Measurements from ENCODE around the gene ATXN7.

ATXN7 gene, protein sequence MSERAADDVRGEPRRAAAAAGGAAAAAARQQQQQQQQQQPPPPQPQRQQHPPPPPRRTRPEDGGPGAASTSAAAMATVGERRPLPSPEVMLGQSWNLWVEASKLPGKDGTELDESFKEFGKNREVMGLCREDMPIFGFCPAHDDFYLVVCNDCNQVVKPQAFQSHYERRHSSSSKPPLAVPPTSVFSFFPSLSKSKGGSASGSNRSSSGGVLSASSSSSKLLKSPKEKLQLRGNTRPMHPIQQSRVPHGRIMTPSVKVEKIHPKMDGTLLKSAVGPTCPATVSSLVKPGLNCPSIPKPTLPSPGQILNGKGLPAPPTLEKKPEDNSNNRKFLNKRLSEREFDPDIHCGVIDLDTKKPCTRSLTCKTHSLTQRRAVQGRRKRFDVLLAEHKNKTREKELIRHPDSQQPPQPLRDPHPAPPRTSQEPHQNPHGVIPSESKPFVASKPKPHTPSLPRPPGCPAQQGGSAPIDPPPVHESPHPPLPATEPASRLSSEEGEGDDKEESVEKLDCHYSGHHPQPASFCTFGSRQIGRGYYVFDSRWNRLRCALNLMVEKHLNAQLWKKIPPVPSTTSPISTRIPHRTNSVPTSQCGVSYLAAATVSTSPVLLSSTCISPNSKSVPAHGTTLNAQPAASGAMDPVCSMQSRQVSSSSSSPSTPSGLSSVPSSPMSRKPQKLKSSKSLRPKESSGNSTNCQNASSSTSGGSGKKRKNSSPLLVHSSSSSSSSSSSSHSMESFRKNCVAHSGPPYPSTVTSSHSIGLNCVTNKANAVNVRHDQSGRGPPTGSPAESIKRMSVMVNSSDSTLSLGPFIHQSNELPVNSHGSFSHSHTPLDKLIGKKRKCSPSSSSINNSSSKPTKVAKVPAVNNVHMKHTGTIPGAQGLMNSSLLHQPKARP

DNA sequence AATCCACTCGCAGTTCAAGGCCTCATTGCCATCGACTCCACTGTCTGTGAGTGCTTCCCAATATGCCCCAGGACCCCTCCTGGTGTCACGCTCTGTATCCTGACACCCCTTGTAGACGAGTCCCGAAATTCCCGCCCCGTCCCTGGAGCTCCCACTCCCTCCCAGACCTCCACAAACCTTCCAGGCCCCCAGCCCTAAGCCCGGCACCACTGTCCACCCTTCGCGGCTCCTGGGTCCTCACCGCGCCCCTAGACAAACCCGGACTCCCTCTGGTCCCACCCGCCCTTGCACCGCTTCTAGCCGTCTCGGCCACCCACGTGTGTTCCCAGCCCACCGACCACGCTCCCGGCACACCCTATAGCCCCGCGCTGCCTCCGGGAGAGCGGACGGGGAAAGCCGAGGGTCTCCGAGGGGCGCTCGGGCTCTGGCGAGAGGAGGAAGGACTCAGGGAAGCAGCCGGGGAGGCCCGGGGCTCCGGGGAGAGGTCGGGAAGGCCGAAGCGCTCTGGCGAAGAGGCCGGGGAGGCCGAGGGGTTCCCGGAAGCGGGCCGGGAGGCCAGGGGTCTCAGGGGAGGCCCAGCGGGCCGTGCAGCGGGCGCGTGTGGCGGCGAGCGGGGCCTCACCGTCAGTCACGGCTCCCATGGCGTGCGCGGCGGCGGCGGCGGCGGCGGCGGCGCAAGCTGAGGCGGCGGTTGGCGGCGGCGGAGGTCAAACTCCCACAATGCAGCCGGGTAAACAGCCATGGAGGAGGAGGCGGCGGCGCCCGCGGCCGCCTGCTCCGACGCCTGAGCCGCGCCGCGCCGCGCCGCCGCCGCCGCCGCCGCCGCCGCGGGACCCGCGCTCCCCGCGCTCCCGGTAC lies at the start of gene ATXN7, which contains the start of gene THOC7:
TSS of gene ATXN7 (plus strand) at position 718 of the 858 bp plus-strand sequence. CDS start 48,732 bp downstream, outside the sequence.
TSS of gene THOC7 (minus strand) at position 656 of the 858 bp plus-strand sequence. CDS start at position 641, 15 bp downstream.
- DNase-seq, result no peak

DNA sequence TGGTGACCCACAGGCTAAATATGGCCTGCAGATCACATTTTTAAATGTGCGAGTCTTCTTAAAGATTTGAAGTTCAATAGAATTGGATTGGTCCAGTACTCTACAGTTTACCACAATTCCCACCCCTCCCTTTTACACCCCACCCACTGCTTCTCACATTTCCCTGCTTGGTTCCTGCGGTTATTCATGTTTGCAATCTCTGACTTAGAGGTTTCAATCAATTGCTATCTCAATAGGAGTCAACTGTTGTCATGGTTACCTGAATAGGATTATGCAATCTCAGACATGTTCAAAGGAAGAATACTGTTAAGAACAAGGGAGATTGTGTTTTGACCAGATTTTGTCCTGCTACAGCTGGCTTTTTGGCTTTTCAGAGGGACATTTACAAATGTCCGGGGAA lies 49.4 kb upstream of the ATXN7 start:
- DNase-seq, result no peak

DNA sequence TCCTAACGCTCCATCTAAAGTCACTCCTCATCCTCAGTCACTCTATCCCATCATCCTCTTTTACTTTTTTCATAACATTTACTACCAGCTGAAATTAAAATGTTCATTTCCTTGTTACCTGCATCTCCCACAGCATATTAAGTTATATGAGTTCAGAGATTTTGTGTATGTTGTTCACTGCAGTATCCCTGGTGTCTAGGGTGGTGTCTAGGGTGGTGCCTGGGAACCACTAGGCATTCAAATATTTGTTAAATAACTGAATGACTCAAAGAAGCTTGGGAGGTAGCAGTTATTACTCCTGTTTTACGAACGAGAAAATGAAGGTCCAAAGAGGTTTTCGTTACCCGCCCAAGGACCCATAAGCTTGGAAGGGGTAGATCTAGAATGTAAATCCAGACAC lies 46.4 kb upstream of the ATXN7 start:
- DNase-seq, result no peak

DNA sequence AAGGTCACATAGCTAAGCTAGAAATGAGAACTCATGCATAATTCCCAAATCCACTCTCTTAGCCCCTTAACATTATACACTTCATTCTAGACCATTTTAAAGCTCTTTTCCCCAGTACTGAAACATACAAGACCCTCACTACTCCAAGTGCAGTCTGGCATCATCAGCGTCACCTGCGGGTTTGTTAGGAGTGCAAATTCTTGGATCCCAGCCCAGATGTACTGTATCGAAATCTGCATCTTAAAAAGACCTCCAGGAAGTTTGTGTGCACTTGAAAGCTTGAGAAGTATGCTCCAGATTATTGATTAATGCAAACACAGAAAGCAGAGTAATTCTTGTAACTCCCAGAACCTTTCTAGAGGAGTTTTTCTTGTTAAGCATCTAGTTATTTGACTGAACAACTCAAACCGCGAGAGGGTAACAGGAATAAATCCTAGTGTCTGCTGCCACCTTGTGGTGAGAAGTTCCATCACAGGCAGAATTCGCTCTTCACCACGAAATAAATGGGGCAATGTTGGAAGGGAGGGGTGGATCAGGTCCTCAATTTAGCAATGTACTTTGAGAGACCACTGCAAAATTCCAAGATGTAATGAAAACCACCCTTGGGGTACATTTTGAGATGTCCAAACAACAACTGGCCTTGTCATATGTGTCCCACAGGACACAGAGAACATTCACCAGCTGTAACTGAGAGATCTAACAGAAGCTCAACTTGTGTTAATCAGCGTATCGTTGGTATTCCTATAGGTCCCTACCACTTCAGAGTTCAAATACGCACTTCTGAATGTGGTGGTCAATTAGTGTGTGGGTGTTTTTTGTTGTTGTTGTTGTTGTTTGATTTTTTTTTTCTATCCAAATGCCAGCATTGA lies 45.2 kb upstream of the ATXN7 start:
- peak; percentile 26 for DNase-seq

DNA sequence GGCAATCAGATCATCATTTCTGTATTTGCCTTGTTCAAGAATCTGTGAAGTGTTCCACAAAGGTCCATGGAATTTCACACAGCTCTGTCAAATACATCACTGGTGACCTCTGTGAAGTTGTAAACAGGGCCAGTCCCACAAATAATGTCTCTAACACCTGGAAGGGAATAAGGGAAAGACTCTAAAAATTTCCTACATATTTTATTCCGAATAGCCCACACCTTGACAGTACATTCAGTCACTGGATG lies 44.6 kb upstream of the ATXN7 start, which contains the start of gene C3orf49:
TSS of gene C3orf49 (plus strand) at position 149 of the 248 bp plus-strand sequence. CDS start 173 bp downstream, outside the sequence.
- no peak for DNase-seq

DNA sequence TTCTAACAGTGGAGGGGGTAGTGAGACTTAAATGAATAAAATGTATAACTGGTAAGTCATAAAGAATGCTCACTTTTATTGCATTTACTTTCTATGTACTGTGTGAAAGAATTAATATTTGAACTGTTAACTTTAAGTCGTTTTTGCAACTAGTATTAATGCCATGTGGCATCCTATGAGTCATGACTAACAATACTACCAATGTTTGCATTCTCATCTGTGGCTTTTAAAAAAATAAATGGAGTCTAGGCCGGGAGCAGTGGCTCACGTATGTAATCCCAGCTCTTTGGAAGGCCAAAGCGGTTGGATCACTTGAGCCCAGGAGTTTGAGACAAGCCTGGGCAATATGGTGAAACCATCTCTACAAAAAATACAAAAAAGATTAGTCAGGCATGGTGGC lies 39.4 kb upstream of the ATXN7 start:
- no peak for DNase-seq

DNA sequence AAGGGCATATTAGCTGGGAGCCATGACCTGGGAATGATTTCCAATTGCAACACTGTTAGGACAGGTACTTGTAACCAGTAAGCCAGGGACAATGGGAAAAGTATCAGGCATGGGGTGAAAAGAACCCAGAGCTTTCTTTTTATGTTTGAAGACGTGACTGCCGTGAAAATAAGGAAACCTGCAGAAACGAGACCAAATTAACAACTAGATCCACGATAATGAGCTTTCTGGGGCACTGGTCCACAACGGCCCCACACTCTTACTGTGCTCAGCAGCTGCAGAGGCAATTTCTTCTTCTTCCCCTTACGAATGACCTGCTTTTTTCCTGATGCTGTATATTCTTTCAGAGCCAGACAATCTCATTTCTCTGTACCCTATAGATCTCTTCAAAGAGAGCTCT lies 33.1 kb upstream of the ATXN7 start:
- DNase-seq, result no peak

DNA sequence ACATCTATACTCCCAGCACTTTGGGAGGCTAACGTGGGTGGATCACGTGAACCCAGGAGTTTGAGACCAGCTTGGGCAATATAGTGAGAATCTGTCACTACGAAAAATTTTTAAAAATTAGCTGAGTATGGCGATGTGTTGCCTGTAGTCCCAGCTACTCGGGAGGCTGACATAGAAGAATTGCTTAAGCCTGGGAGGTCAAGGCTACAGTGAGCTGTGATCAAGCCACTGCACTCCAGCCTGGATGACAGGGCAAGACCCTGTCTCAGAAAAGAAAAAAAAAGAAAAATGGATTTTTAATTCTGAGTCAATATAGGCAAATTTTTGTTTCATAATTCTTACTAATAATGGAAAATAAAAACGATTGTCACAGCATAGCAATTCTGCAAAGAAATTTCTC lies 31.3 kb upstream of the ATXN7 start:
- no peak for DNase-seq

DNA sequence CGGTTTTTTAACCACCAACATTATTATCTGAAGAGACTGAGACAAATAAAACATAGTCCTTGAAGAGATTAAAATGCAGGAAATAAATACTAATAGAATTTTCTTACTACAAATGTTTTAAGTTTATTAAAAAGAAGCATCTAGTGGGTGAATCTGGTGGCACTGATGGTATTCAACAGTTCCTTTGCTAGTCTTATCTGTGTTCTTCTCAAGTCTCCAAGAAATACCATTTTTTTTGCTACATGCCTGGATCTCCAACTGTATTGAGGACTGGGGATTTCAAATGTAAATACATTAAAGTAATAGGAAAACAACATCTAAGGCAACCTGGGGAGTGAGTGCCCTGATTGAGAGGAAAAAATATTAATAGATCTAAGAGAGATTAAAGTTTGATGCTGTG lies 22.0 kb upstream of the ATXN7 start:
- DNase-seq, result no peak

DNA sequence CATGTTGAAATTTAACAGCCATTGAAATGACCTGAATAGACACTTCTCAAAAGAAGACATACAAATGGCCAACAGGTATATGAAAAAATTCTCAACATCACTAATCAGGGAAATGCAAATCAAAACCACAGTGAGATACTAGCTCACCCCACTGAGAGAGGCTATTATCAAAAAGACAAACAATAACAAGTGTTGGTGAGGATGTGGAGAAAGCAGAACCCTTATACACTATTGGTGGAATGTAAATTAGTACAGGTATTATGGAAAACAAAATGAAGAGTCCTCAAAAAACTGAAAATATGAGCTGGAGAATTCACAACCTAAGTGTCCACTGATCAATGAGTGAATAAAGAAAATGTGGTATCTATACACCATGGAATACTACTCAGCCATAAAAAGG lies 21.5 kb upstream of the ATXN7 start:
- no peak for DNase-seq

DNA sequence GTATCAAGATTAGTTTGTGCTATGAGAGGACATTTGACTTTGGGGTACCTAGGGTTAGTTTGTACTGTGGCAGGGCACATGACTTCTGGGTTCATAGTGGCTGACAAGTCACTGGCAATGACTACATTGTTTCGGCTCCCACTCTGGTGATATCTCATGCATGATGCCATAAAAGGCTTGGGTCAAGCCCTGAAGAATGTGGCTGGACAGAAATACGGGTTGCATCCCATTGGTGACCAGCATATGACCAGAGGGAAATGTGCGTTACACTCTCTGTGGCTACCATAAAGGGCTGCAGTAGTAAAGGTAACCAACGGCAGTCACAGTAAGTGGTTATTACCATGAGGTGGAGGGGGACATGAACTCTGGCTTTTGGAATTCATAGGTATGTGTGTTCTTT lies 18.5 kb upstream of the ATXN7 start:
- no peak for DNase-seq

DNA sequence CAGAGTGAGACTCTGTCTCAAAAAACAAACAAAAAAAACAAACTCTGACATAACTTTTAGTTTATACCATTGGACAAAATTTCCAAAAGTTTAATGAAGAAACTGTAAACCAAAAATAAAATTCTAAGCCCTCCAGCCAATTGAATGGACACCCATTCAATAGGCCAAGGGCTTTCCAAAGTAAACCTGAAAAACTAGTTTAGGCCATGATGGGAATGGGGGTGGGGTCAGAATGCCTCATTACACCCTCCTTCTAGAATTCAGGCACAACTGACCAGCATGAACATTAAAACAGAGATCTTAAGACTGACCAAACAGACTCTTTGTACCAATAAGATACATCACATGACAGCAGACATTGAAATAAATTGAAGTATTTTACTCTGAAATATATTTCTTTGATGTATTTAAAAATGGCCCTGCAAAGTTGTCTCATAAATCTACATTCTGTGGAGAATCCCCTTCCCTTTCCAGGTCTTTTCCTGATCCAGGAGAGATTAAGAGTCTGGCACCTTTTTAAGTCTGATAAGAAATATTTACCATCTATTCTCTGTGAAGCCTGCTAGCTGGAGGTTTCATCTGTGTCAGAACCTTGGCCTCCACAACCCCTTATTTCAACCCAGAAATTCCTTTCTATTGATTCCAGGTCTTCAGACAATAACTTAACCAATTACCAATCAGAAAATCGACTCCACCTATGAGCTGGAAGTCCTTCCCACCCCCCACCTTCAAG lies 15.8 kb upstream of the ATXN7 start:
- no peak for DNase-seq

DNA sequence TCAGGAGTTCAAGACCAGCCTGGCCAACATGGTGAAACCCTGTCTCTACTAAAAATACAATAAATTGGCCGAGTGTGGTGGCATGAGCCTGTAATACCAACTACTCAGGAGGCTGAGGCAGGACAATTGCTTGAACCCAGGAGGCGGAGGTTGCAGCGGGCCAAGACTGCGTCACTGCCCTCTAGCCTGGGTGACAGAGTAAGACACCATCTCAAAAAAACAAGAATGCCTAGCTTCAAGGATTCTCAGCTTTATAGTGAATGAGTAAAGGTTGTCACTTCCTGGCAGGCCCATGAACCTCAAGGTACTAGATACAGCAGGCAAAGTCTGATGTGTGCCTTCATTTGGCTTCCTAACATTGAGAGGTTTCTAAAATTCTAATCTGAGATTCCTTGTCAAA lies 14.5 kb upstream of the ATXN7 start:
- no peak for DNase-seq

DNA sequence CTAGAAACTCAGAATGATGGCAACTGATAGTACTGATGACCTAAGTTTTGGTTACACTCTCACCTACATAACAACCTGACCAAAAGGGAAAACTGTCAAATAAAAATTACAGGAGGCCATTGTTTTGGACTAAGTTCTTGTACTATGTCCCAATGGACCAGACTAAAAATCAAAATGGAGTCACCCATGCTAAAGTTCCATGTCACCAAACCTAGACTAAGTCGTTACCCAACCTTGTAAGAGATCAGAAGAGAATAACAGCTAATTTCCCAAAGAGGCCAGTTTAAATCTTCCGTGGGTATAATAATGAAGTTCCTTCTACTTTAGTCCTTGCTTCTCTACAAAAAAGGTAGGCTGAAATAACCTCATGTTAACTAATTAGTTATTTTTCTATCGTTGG lies 12.4 kb upstream of the ATXN7 start:
- no peak for DNase-seq

DNA sequence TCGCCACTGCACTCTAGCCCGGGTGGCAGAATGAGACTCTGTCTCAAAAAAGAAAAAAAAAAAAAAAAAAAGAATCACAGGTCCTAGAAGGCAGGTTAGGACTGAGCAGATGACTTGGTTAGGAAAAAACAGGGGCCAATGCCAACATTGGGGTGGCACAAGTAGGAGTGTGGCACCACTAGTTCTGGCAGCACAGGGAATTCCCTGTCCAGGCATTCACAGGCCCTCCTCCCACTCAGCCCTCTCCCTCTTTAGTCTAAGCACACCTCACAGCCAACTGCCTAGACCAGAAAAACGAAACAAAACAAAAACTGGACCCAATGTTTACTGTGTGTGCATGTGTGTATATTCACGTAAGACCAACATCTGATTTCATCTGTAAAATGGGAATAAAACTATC lies 10.6 kb upstream of the ATXN7 start:
- no peak for DNase-seq

DNA sequence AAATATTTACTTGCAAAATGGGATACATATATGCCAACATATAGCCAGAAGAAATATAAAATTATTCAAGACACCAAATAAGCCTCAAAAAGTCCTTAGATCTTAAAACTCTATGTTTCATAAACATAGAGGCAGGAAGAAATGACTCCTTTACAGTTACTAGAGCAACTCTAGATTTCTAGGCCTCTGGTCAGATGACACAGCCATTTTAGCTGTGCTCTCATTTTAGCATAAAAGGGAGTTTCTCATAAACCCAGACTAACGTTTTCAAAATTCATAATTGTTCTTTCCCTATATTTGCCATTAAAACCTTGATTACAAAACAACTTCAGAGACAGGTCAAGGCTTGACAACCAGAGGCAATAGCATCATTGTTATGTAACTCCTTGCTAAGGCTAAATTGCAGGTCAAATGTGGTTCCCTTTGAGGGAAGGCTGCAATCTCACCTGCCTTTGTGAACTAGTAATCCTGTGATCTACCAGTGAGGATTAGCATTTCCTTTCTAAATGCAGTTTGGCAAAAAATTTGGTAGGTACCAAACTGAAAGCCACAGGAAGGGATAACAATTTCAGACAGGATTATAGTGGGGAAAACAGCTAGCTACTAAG lies 8.2 kb upstream of the ATXN7 start:
- DNase-seq, result no peak

DNA sequence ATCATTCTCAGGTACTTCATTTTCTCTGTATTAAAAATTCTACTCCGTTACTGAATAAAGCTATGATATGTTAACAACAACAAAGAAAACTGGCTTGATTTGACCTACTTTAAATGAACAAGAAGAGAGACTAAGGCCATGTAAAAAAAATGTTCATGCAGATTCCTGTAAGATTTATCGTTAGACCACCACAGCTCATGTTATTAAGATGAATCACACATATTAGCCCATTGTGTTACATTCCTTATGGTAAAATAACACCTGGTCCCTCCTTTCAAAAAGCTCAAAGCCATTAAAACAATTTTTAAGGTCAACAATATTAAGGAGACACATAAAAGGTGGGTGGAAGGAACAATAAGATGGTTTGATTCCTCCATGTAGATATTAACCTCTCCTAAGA lies 6.4 kb upstream of the ATXN7 start:
- no peak for DNase-seq

DNA sequence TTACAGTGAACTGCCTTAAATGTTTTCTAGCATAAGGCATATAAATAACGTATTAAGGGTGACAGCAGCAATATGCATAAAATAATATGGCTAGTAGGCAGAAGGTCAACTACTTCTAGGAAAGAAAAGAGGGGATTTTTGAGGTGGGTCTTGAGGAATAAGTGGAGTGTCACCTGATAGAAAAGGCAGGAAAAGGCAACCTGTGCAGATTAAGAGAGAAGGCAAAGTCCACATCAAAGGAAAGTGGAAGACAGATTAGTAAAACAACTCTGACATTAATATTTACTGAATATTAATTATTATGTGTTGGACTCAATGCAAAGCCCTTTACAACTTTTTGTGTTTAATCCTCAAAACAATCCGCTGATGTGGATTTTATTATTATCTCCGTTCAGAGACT lies 2.9 kb upstream of the ATXN7 start:
- no peak for DNase-seq

DNA sequence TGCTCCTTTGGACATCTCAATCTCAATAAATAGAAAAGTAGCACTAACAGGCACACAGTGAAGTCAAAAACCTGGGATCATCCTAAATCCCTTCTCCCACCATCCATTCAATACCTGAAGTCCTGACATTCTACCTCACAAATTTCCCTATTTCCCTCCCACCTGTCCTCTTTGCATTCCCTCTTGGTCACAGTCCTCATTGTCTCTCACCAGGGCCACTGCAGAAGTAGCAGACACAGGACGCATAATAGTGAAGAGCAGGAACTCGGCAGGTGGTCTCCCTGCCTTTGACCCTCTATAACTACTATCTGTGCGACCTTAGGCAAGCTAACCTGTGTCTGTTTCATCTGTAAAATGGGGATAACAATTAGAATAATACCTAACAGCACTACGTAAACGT lies 2.4 kb upstream of the ATXN7 start:
- DNase-seq, result no peak

DNA sequence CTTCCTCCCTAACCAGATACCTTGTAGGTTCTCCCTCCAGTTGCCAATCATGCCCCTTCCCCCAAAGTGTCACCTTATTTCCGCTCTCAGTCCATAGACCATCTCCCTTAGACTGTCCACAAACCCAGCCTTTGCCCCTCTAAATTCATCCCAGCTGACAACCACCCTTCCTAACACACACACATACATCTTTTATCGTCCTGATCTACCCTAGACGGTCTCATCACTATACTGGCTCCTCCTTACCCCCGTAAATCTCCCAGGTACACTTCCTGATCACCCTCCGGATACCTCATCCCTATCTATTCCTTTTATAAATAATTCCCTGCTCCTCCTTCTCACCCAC lies 890 bp upstream of the ATXN7 start:
- DNase-seq, result no peak
